GM15510 (cell line): Measurements from ENCODE around the gene LRP1.

Source experiments
- POLR2A ChIP-seq: IDR thresholded peaks from 3 replicates; pipeline ENCODE4 v1.6.1; 2011; ENCODE audit warnings: borderline replicate concordance; ENCODE audit not compliant: insufficient read length; ENCODE audit errors: extremely low read depth

Gene LRP1

DNA sequence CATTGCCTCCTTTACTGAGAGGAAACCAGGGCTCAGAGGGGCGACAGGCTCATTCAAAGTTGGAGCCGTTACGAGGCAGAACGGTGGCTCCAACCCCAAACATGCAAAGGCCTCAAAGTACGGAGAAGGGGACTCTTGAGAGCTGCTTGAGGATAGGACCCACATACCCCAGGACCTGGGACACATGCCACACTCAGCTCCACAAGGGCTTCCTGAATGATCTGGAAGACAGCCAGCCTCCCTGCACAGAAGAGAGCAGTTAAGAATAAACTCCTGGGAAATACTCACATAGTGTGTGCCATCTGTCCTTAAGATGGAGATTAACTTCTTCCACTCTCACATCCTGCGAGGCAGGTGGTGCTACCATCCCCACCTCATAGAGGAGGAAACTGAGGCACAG is 61.8 kb downstream of the LRP1 start:
- no peak for TF ChIP-seq POLR2A

GRCh38 chr12:57190821-57191220 is 62.5 kb downstream of the LRP1 start:
- no peak for TF ChIP-seq POLR2A

GRCh38 chr12:57191410-57191809 is 63.1 kb downstream of the LRP1 start:
- TF ChIP-seq POLR2A: no peak

- TF ChIP-seq POLR2A: no peak
These were observed 64.6 kb downstream of the LRP1 start for GRCh38 chr12:57192920-57193319.

DNA sequence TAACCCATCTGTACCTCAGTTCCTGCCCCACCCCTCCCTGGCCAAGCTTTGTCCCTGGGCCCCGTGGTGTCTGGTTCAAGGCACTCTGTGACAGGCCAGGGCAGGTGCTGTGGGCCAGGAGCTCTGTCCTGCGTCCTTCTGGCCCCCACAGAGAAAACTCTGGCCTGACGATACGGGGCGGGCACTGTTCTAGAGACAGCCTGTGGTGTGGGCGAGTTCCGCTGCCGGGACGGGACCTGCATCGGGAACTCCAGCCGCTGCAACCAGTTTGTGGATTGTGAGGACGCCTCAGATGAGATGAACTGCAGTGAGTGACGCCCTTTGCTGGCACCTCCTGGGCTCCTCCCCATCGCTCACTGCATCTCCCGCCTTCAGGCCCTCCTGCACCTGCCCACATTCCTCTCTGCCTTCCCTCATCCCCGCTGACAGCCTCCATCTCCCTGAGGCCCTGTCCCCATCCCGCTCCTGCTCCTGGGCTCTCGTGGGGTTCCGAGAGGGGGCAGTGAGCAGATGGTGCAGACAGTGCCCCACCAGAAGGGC is 65.5 kb downstream of the LRP1 start:
- TF ChIP-seq POLR2A: no peak

DNA sequence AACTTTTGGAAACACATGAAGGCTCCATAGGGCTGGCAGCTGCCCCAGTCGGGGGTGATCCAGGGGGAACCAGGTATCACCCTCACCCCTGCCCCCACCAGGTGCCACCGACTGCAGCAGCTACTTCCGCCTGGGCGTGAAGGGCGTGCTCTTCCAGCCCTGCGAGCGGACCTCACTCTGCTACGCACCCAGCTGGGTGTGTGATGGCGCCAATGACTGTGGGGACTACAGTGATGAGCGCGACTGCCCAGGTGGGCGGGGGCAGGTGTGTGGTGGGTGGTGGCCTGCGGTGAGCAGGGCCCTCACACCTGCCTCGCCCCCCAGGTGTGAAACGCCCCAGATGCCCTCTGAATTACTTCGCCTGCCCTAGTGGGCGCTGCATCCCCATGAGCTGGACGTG is 66.0 kb downstream of the LRP1 start:
- no peak for TF ChIP-seq POLR2A

DNA sequence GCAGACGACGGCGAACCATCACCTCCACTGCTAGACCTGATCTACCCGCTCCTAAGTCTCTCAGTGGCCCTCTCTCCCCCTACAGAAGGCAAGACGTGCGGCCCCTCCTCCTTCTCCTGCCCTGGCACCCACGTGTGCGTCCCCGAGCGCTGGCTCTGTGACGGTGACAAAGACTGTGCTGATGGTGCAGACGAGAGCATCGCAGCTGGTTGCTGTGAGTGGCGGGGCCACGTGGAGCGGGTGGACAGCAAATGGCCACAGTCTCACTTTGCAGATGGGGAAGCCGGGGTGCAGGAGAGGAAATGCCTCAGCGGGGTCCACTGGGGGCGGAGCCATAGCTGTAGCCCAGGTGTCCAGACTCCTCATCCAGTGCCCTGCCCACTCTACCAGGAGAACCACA is 66.9 kb downstream of the LRP1 start:
- no peak for TF ChIP-seq POLR2A

GRCh38 chr12:57195611-57196371 is 67.5 kb downstream of the LRP1 start:
- no peak for TF ChIP-seq POLR2A

DNA sequence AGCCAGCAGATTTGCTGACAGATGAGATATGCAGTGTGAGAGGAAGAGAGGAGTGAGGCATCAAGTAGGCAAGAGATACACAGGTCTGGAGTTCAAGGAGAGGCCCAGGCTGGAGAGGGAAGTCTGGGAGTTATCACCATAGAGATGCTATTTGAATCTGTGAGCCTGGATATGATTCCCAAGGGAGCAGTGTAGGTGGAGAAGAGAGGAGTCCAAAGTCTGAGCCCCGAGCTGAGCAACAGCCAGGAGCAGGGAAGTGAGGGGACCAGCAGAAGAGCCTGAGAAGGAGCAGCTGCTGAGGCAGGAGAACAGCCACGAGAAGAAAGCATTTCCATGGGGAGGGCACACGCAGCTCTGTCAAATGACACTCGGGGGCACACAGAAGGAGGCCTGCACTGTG is 68.2 kb downstream of the LRP1 start:
- no peak for TF ChIP-seq POLR2A

GRCh38 chr12:57196956-57197355 is 68.7 kb downstream of the LRP1 start:
- no peak for TF ChIP-seq POLR2A

GRCh38 chr12:57198329-57198728 is 70.0 kb downstream of the LRP1 start:
- no peak for TF ChIP-seq POLR2A

GRCh38 chr12:57199191-57199590 is 70.9 kb downstream of the LRP1 start:
- TF ChIP-seq POLR2A: no peak

DNA sequence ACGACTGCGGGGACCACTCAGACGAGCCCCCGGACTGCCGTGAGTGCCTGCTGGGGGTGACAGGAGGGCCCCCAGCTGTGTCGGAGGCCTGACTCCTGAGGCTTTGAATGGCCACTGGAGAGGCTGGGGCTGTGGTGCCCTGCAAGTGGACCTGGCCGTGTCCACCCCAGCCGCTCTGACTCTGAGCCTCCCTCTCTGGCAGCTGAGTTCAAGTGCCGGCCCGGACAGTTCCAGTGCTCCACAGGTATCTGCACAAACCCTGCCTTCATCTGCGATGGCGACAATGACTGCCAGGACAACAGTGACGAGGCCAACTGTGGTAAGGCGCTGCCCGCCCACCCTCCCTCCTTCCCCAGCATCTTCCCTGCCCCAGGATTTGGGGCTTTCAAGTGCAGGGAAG is 72.2 kb downstream of the LRP1 start:
- no peak for TF ChIP-seq POLR2A

- no peak for TF ChIP-seq POLR2A
These were observed 72.9 kb downstream of the LRP1 start for GRCh38 chr12:57201219-57201618.

- no peak for TF ChIP-seq POLR2A
These were observed 73.3 kb downstream of the LRP1 start for GRCh38 chr12:57201631-57202030.

DNA sequence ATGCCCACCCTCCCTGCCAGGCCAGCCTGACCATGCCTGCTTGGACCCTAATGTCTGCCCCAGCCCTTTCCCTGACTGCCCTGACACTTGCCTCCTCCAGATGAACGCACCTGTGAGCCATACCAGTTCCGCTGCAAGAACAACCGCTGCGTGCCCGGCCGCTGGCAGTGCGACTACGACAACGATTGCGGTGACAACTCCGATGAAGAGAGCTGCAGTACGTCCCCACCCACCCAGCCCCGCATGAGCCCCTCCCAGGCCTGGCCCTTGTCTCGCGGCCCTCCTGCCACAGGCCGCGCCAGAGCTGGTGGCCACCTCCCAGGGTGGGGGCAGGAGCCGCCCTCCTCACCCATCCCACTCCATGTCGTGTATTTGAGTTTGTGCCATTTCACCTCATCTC is 74.0 kb downstream of the LRP1 start:
- no peak for TF ChIP-seq POLR2A

- TF ChIP-seq POLR2A: no peak
These were observed 74.9 kb downstream of the LRP1 start for GRCh38 chr12:57203201-57203600.

GRCh38 chr12:57203791-57204190 is 75.5 kb downstream of the LRP1 start:
- no peak for TF ChIP-seq POLR2A

GRCh38 chr12:57204454-57204853 is 76.2 kb downstream of the LRP1 start:
- no peak for TF ChIP-seq POLR2A
